ENCODE results near the gene ZSCAN20.

Gene ZSCAN20

DNA sequence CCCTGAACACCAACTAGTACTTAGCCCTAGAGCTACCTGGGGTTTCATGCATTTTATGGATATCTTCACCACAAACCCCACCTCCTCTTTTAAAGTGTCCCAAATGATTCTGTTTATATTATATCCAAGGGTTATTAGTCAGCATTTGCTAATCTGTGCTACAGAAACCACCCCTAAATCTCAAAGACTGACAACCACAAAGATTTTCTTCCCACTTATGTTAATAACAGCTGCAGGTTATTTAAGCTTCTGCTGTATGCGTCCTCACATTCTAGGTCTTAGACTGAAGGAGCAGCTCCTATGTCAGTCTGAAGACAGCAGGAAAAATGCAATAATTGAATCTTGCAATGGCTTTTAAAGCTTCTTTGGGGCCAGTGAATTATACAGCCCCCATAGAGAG lies 30.3 kb upstream of the ZSCAN20 start:
- TF ChIP-seq POLR2A (IDR thresholded peaks at IDR 0.05; ENCODE audit: low read depth, low read length) (no peak), SPI1 (IDR thresholded peaks at IDR 0.05; ENCODE audit: low read depth, low read length) (no peak), POU2F2 (IDR thresholded peaks at IDR 0.05; ENCODE audit: low read depth, low read length) (no peak), TAF1 (IDR thresholded peaks at IDR 0.05; ENCODE audit: low read depth, low read length) (no peak), POLR2AphosphoS5 (IDR thresholded peaks at IDR 0.05; ENCODE audit: low read depth, low read length) (no peak), PAX5 (IDR thresholded peaks at IDR 0.05; ENCODE audit: insufficient read depth, low read length, severe bottlenecking) (no peak)
- no peak for FAIRE-seq

DNA sequence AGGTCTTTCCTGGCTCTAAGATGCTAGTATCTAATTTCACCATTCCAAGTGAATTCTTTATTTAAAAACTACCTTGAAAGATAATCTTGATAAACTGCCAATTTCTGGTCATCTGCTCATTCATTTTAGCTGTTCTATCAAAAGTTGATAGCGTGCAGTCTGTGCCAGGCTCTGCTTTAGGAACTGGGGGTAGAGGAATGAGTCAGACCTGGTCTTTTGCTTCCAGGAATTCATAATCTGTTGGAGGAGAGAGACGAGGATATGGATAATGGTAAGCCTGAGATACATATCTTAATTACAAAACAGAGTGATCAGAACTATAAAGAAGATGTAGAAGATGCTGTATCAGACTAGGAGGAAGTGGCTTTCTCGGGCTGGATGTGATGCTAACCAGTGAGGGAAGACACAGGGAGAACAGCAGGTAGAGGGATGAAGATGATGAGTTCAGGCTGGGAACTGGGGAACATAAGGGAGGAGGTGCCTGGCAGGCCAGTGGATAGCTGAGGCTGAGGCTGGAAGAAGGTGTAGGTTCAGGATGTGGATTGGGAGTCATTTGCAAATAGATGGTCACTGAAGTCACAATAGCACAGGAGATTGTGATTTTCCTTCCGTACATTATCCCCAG lies 29.3 kb upstream of the ZSCAN20 start:
- TF ChIP-seq POLR2A (IDR thresholded peaks at IDR 0.05; ENCODE audit: low read depth, low read length) (no peak), SPI1 (IDR thresholded peaks at IDR 0.05; ENCODE audit: low read depth, low read length) (no peak), POU2F2 (IDR thresholded peaks at IDR 0.05; ENCODE audit: low read depth, low read length) (no peak), POLR2AphosphoS5 (IDR thresholded peaks at IDR 0.05; ENCODE audit: low read depth, low read length) (no peak), TAF1 (IDR thresholded peaks at IDR 0.05; ENCODE audit: low read depth, low read length) (no peak), PAX5 (IDR thresholded peaks at IDR 0.05; ENCODE audit: insufficient read depth, low read length, severe bottlenecking) (no peak)
- DNase-seq (ENCODE audit: insufficient read length, low spot score) (no peak), FAIRE-seq (no peak)

More for the DNA sequence above, 30.3 kb upstream of the ZSCAN20 start:
- DNase-seq (ENCODE audit: insufficient read length, low spot score), result no peak

DNA sequence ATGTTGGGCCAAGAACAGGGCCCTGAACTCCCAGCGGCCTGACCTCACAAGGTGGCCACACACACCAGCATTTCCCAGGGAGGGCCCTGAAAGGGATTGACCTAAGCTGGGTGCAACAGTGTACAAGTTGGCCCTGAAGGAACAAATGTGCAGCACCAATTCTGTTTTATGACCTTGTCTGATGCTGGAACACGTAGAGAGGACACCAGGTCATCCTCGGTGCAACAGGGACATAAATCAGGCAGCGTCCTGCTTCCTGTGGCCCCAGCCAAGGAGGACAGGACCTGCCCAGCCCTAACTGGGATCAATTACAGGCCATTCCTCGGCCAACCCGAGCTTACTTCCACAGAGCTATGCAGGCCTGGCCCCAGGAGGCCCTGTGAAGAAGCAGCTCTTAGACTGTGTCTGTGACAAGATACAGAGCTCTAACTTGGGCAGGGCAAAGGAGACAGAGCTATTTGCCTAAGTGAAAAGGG lies 28.7 kb upstream of the ZSCAN20 start:
- no peak for TF ChIP-seq POU2F2 (IDR thresholded peaks at IDR 0.05; ENCODE audit: low read depth, low read length)
- no peak for TF ChIP-seq TAF1 (IDR thresholded peaks at IDR 0.05; ENCODE audit: low read depth, low read length)
- TF ChIP-seq POLR2AphosphoS5 (IDR thresholded peaks at IDR 0.05; ENCODE audit: low read depth, low read length), result no peak
- TF ChIP-seq PAX5 (IDR thresholded peaks at IDR 0.05; ENCODE audit: insufficient read depth, low read length, severe bottlenecking), result no peak
- TF ChIP-seq POLR2A (IDR thresholded peaks at IDR 0.05; ENCODE audit: low read depth, low read length), result no peak
- no peak for DNase-seq (ENCODE audit: insufficient read length, low spot score)
- FAIRE-seq, result no peak

DNA sequence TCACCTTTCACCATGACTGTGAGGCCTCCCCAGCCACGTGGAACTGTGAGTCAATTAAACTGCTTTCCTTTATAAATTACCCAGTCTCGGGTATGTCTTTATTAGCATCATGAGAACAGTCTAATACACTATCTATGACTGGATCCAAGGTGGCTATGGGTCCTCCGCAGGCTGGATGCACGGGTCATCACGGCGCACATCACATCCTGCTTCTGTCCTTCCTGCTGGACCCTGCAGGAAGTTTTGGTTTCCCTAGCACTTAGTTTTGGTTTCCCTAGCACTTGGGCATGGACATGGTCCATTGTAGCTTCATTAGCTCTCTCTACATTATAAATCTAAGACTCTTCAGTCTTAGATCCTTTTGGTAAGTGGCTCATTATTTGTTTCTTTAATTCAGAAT lies 27.3 kb upstream of the ZSCAN20 start:
- TF ChIP-seq PAX5 (IDR thresholded peaks at IDR 0.05; ENCODE audit: insufficient read depth, low read length, severe bottlenecking), result no peak
- TF ChIP-seq SPI1 (IDR thresholded peaks at IDR 0.05; ENCODE audit: low read depth, low read length), result no peak
- TF ChIP-seq POU2F2 (IDR thresholded peaks at IDR 0.05; ENCODE audit: low read depth, low read length), result no peak
- TF ChIP-seq POLR2AphosphoS5 (IDR thresholded peaks at IDR 0.05; ENCODE audit: low read depth, low read length), result no peak
- TF ChIP-seq TAF1 (IDR thresholded peaks at IDR 0.05; ENCODE audit: low read depth, low read length), result no peak
- no peak for TF ChIP-seq POLR2A (IDR thresholded peaks at IDR 0.05; ENCODE audit: low read depth, low read length)

DNA sequence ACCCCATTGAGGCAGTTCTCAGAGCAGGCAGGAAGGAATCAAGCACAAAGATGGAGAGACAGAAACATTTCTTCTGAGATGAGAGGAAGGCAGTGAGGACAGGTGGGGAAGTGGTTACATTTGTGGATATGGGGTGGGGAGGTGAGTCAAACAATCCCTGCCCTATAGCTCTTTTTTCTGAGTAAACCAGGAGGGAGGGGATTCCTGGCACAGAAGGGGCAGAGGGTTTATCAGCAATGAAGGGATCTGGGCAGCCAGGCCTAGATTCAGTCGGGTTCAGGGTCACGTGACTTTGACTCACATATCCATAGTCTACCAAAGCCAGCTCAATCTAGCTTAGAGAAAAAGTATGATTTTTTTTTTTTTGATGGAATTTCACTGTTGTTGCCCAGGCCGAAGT lies 25.9 kb upstream of the ZSCAN20 start:
- no peak for FAIRE-seq
- TF ChIP-seq SPI1 (IDR thresholded peaks at IDR 0.05; ENCODE audit: low read depth, low read length) (peak; percentile 28; the same call in 1 of the 2 replicates), POU2F2 (IDR thresholded peaks at IDR 0.05; ENCODE audit: low read depth, low read length) (no peak)
- DNase-seq (ENCODE audit: insufficient read length, low spot score), result no peak

More for the DNA sequence above, 27.3 kb upstream of the ZSCAN20 start:
- no peak for FAIRE-seq
- no peak for DNase-seq (ENCODE audit: insufficient read length, low spot score)

DNA sequence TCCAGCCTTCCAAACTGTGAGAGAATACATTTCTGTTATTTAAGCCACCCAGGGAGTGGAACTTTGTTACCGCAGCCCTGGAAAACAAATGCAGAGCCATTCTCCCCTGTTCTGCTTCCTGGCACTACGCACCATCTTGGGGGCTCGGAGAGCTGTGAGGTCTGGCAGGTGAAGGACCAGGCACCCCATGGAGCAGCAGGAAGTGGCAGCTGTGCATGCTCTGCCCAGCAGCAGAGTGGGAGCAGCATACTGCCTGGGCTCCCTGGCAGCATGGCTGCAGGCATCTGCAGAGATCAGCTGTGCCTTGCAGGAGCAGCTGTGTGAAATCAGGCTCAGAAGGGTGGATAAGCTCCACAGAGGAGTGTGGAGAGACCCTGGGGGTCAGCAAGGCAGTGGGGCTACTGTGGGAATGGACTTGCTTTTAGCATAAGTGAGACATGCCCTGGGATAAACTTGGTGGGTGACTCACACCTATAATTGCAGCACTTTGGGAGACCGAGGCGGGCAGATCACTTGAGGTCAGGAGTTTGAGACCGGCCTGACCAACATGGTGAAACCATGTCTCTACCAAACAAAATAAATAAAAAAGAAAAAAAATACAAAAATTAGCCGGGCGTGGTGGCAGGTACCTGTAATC lies 17.7 kb upstream of the ZSCAN20 start:
- no peak for DNase-seq (ENCODE audit: insufficient read length, low spot score)
- TF ChIP-seq POU2F2 (IDR thresholded peaks at IDR 0.05; ENCODE audit: low read depth, low read length) (no peak), SPI1 (IDR thresholded peaks at IDR 0.05; ENCODE audit: low read depth, low read length) (no peak), POLR2AphosphoS5 (IDR thresholded peaks at IDR 0.05; ENCODE audit: low read depth, low read length) (no peak)
- no peak for FAIRE-seq

DNA sequence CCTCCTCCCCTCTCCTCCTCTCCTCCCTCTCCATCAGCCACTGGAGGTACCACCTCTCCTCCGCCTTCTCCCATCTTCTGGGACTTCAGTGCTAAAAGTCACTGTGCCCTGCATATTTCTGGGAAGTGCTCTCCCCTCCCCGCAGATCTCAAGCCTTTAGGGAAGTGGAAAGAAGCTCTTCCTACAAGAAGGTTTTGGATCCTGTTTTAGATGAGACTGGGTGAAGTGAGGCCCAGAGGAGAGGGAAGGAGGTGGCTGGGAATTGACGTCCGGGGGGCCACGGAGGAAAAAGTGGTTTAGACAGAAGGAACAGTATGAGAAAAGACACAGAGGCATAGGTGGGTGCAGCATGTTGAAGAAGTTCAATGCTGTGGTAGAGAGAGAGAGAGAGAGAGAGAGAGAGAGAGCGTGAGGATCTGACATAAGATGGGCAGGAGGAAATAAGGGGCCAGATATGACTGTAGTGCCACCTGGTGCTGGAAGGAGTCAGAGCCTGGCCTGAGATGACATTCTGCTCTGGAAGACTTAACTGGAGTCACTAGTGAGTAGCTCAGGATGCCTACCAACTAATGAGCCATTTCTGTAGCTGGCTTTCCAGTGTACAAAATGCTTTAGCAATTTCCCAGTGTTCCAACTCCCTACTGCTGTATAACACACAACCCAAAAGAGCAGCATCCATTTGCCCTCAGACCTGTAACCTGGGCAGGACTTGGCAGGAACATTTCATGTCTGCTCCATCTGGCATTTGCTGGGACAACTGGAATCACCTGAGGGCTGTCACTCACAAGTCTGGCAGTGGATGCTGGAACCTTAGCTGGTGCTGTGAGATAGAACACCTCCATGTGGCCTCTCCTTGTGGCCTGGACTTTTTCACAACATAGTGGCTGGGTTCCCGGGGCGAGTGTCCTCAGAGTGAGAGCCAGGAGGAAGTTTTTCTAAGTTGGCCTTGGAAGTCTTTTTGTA lies 16.6 kb upstream of the ZSCAN20 start:
- TF ChIP-seq POU2F2 (IDR thresholded peaks at IDR 0.05; ENCODE audit: low read depth, low read length), result no peak
- TF ChIP-seq SPI1 (IDR thresholded peaks at IDR 0.05; ENCODE audit: low read depth, low read length), result peak; percentile 38; the same call in 1 of the 2 replicates
- DNase-seq (ENCODE audit: insufficient read length, low spot score) (peak; percentile 51), FAIRE-seq (peak; percentile 95)

DNA sequence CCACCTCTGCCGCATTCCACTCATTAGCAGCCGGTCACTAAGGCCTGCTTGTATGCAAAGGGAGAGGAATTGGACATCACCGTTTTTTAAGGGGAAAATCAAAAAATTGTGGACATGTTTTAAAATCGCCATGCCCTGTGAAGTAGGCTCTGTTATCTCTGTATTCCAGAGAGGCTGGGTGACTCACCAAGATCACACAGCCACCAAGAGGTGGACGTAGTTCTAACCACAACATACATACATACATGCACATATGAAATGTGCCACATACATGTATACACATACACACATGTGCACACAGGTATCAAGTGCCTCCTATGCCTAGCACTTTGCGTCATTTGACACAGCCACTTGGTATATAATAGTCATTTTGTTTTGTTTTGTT lies 16.0 kb upstream of the ZSCAN20 start:
- no peak for TF ChIP-seq PAX5 (IDR thresholded peaks at IDR 0.05; ENCODE audit: insufficient read depth, low read length, severe bottlenecking)
- TF ChIP-seq POLR2AphosphoS5 (IDR thresholded peaks at IDR 0.05; ENCODE audit: low read depth, low read length), result no peak
- no peak for TF ChIP-seq POU2F2 (IDR thresholded peaks at IDR 0.05; ENCODE audit: low read depth, low read length)
- no peak for TF ChIP-seq POLR2A (IDR thresholded peaks at IDR 0.05; ENCODE audit: low read depth, low read length)
- TF ChIP-seq TAF1 (IDR thresholded peaks at IDR 0.05; ENCODE audit: low read depth, low read length), result no peak
- no peak for TF ChIP-seq SPI1 (IDR thresholded peaks at IDR 0.05; ENCODE audit: low read depth, low read length)
- FAIRE-seq, result peak; percentile 45
- no peak for DNase-seq (ENCODE audit: insufficient read length, low spot score)

DNA sequence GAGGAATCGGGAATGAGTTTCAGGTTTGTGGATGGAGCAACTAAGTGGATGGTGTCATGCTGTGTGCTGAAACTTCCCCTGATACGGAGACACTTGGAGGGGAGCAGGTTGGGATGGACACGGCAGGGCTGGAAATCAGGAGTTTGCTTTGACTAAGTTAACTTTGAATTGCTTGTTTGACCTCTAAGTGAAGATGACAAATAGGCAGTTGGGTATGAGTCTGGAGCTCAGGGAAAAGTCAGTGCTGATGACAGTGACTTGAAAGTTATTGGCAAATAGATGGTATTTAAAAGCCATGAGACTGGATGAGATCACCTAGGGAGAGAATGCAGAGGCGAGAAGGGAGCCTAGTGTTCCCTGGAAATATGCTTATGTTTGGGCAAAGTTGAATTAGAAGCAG lies 12.8 kb upstream of the ZSCAN20 start:
- no peak for TF ChIP-seq POLR2A (IDR thresholded peaks at IDR 0.05; ENCODE audit: low read depth, low read length)
- no peak for TF ChIP-seq SPI1 (IDR thresholded peaks at IDR 0.05; ENCODE audit: low read depth, low read length)
- no peak for TF ChIP-seq POLR2AphosphoS5 (IDR thresholded peaks at IDR 0.05; ENCODE audit: low read depth, low read length)
- no peak for TF ChIP-seq TAF1 (IDR thresholded peaks at IDR 0.05; ENCODE audit: low read depth, low read length)
- TF ChIP-seq POU2F2 (IDR thresholded peaks at IDR 0.05; ENCODE audit: low read depth, low read length), result no peak
- TF ChIP-seq PAX5 (IDR thresholded peaks at IDR 0.05; ENCODE audit: insufficient read depth, low read length, severe bottlenecking), result no peak
- DNase-seq (ENCODE audit: insufficient read length, low spot score) (no peak), FAIRE-seq (peak; percentile 75)
